ENCODE results near the gene SUPT4H1. TPM values are rescaled to one million over a fixed set of nuclear protein-coding genes. Genes with fewer than 3 reads are reported as not detected.

The SUPT4H1 gene
- total RNA-seq, 1 experiment from 2014 or later: 109 TPM

DNA sequence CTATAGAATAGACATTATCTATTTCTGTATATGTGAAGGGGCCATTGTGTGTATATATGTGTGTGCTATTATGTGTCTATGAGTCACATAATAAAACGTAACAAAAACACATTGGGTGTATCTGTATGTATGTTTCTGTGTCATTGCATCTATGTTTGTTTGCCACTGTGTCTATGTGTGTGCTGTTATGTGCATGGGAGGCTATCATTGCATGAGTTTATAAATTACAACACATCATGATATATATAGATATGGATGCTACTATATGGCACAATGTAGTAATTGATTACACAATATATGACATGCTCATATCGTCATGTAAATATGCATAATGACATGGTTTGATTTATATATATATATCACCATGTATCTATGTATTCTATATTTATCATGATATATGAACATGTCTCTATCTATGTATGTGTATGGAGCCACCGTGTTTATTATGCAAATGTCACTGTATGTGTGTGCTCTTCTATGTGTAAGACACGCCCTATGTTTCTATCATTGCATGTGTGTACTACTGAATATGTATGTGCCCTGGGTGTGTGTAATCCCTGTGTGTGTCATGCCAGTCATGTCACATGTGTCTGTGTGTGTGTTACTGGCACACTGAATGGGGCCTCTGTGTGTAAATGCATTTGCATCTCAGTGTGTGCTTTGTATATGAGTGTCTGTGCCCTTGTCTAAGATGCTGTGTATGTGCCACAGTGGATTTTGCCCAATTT lies 22.0 kb downstream of the SUPT4H1 start:
- Histone ChIP-seq H3K79me2 (ENCODE audit: insufficient read depth, low read length) (no peaks in the 10 kb centered on the region), H3K9me3 (ENCODE audit: control insufficient read depth, low read depth, low read length) (no peaks in the 10 kb centered on the region), H3K18ac (ENCODE audit: insufficient read length, low read depth, low read length) (no peak overlapping the region), H2BK120ac (ENCODE audit: low read depth, low read length, poor library complexity, severe bottlenecking) (no peak overlapping the region), H2AFZ (ENCODE audit: low read length) (no peak overlapping the region), H3T11ph (ENCODE audit: low read length) (no peak overlapping the region), H4K91ac (ENCODE audit: insufficient read length, low read depth, low read length) (no peak overlapping the region), H3K4me1 (ENCODE audit: insufficient read depth, low read length) (peaks cover 5% of the 10 kb centered on the region; the same call in 1 of the 2 replicates), H4K8ac (replicated peaks; ENCODE audit: insufficient read length, low read depth, low read length) (no peak overlapping the region), H2BK12ac (ENCODE audit: insufficient read length, low read depth, low read length) (no peak overlapping the region), H3K14ac (ENCODE audit: insufficient read depth, low read length) (no peak overlapping the region), H2AK5ac (ENCODE audit: insufficient read length, low read length) (no peak overlapping the region), H3K56ac (ENCODE audit: insufficient read length, low read depth, low read length) (no peak overlapping the region), H2BK5ac (ENCODE audit: insufficient read length, low read length) (no peak overlapping the region), H3K27me3 (ENCODE audit: insufficient read depth, low read length) (no peaks in the 10 kb centered on the region), H3K4me2 (ENCODE audit: insufficient read depth, insufficient read length, low read length) (no peak overlapping the region), H3K4ac (ENCODE audit: low read depth, low read length) (no peak overlapping the region), H4K5ac (ENCODE audit: insufficient read length, low read depth, low read length) (no peak overlapping the region), H2BK15ac (ENCODE audit: low read depth, low read length) (no peak overlapping the region), H4K20me1 (ENCODE audit: control insufficient read depth, insufficient read depth, insufficient read length) (no peaks in the 10 kb centered on the region), H3K23me2 (ENCODE audit: insufficient read length, low read depth, low read length, poor library complexity, severe bottlenecking) (peaks cover 1% of the 10 kb centered on the region), H3K23ac (ENCODE audit: insufficient read length, low read depth, low read length) (no peak overlapping the region), H3K27ac (ENCODE audit: insufficient read length, low read depth, low read length) (no peak overlapping the region), H2BK20ac (ENCODE audit: low read depth, low read length, poor library complexity, severe bottlenecking) (no peak overlapping the region), H3K79me1 (ENCODE audit: insufficient read depth, low read depth, low read length, poor library complexity, severe bottlenecking) (no peaks in the 10 kb centered on the region), H3K9ac (ENCODE audit: extremely low read depth, insufficient read length, low read length) (no peak overlapping the region)
- no peak for DNase-seq
- H3K4me1 Mint-ChIP-seq: peaks cover 43 to 55% of the 10 kb centered on the region in 2 experiments
- TF ChIP-seq, protein P1, sequence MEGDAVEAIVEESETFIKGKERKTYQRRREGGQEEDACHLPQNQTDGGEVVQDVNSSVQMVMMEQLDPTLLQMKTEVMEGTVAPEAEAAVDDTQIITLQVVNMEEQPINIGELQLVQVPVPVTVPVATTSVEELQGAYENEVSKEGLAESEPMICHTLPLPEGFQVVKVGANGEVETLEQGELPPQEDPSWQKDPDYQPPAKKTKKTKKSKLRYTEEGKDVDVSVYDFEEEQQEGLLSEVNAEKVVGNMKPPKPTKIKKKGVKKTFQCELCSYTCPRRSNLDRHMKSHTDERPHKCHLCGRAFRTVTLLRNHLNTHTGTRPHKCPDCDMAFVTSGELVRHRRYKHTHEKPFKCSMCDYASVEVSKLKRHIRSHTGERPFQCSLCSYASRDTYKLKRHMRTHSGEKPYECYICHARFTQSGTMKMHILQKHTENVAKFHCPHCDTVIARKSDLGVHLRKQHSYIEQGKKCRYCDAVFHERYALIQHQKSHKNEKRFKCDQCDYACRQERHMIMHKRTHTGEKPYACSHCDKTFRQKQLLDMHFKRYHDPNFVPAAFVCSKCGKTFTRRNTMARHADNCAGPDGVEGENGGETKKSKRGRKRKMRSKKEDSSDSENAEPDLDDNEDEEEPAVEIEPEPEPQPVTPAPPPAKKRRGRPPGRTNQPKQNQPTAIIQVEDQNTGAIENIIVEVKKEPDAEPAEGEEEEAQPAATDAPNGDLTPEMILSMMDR (conservative IDR thresholded peaks at IDR 0.05): no peak
- no peak overlapping the region for H3K27ac Mint-ChIP-seq
- no peak overlapping the region for H3K4me3 Mint-ChIP-seq
- H3K27me3 Mint-ChIP-seq (ENCODE audit: low read depth): peaks cover 18% of the 10 kb centered on the region
- H3K9me3 Mint-ChIP-seq: no peaks in the 10 kb centered on the region
- no CpG with 5 or more reads among the region's 4 CpGs for WGBS (ENCODE audit: extremely low coverage, insufficient read length, low lambda C conversion rate)
- H3K36me3 Mint-ChIP-seq (ENCODE audit: insufficient read depth in 1 of 3, low read depth in 3 of 3): no peaks in the 10 kb centered on the region; a peak in 1 of 7 replicates

Data from H9 (cell line).